GM19463 (cell line): Measurements from ENCODE around the gene POU3F1.
A peak's percentile ranks its signal among the peaks of the same experiment; 100 is the strongest.
"Not testable (repeated sequence)": the region's sequence is repeated elsewhere in the genome, so short reads cannot be mapped to it uniquely, and the experiment has no call there.

ENCODE experiments used
- ATAC-seq: cut with Tn5 transposase; IDR thresholded peaks from one replicate; pipeline ENCODE4 v1.9.1; 2021; ENCODE audit warnings: mild to moderate bottlenecking, moderate library complexity; ENCODE audit not compliant: unreplicated experiment

POU3F1 gene

DNA sequence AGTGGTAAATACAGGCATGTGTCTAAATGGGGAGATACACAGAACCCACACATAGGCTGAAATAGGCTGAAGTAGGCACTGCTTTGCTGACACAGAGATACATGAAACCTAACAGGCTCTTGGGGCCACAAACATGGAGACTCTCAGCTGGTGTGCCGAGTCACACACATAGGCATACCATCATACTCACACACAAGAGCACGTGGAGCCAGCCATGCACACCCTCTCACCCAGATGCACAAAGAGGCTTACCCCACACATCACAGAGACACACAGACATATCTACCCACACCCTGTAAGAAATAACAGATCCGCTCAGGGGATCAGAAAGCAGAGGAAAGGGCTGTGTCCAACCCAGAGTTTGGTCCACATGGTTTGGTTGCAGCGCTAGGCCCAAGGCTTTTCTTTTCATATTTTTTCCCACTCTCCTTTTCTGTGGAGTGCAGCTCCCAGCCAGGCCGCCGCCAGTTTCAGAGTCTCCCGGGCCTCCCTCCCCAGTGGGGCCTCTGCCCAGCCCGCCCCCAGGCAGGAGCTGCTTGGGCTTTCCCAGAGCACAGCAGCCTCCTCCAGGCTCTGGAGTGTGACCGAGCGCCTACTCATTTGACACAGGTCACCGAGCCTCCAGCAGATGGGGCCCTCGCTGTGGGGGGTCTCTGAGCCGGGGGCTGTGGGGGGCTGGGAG is 3.9 kb upstream of the POU3F1 start:
- ATAC-seq = no peak

DNA sequence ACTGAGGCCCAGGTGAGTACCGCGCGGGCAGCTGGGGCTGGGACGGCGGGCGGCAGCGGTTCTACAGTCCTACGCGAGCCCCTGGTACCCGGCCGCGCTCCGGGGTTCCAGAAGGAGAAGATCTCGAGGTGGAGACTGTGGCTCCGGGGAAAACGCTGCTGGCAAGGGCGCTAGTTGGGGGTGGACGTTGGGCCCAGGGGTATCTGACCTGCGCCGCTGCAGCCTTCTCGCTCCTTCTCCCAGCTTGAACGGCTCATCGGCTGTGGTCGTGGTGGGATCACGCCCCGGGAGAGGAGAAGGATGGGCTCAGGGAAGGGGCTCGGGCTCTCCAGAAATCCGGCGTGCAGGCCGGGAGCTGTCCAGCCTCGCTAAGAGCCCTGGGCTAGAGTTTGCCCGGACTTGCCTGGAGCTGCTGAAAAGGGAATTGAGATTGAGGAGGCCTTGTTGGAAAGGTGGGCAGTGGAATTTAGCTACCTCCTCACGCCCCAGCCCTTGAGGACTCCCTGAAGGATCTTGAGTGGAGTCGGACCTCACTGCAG is 1.1 kb upstream of the POU3F1 start:
- no peak for ATAC-seq

- ATAC-seq = peak; percentile 71
Measured at GRCh38 chr1:38046884-38047602, 450 bp upstream of the POU3F1 start.

DNA sequence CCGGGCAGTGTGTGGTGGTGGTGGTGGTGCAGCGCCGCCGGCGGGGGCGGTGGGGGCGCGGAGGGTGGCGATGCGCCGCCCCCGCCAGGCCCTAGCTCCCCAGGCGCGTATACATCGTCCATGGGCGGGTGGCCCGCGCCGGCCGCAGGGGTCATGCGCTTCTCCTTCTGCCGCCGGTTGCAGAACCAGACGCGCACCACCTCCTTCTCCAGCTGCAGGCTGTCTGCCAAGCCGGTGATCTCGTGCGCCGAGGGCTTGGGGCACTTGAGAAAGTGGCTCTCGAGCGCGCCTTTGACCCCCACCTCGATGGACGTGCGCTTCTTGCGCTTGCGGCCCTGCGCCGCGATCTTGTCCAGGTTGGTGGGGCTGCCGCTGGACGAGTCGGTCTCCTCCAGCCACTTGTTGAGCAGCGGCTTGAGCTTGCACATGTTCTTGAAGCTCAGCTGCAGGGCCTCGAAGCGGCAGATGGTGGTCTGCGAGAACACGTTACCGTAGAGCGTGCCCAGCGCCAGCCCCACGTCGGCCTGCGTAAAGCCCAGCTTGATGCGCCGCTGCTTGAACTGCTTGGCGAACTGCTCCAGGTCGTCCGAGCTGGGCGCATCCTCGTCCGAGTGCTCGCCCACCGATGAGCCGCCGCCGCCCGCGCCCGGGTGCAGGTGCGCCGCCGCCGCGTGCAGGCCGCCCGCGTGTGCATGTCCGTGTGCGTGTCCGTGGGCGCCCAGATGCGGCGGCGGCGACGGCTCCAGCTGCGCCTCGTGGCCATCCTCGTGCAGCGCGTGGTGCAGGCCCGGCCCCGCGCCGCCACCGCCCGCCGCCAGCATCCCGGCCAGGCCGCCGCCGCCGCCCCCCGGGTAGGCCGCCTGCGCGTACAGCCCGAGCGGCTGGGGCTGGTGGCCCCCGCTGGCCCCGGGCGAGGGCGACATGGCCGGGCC is 926 bp downstream of the POU3F1 start:
- ATAC-seq = no peak

- no peak for ATAC-seq
Measured at GRCh38 chr1:38044221-38045215, 2.1 kb downstream of the POU3F1 start.

GRCh38 chr1:38043036-38043747 is 3.4 kb downstream of the POU3F1 start:
- no peak for ATAC-seq

GRCh38 chr1:38041936-38042834 is 4.4 kb downstream of the POU3F1 start:
- no peak for ATAC-seq

DNA sequence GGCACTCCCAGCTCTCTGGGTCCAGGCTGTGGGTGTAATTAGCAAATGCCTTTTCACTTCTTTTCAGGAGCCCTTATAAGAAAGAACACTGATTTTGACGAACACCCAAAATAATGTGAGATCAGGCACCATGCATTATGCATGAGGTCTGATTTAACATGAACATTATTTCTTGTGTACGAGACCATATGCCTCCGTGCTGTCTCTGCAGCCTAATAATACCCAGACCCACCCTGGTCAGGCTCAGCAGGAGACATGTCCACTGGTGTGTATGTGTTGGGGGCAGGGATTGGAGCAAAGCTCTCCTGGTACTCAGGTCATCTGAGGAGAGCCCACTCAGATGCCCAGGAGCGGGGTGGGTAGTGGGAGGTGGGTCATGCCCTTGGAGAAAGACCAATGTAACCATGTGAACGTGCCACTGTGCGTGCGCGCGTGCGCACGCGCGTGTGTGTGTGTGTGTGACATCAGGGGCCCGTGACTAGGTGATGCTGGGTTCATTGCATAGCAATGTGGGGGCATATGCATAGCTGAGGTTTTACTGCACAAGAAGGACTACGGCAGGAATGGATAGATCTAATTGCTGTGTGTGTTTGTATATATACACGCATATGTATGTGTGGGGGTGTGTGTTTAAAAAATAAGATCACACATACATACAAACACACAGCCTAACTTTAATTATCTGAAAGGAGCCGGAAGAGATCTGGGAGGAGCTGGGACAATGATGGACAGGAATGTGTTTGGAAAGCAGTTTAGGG is 7.1 kb downstream of the POU3F1 start:
- ATAC-seq = no peak

DNA sequence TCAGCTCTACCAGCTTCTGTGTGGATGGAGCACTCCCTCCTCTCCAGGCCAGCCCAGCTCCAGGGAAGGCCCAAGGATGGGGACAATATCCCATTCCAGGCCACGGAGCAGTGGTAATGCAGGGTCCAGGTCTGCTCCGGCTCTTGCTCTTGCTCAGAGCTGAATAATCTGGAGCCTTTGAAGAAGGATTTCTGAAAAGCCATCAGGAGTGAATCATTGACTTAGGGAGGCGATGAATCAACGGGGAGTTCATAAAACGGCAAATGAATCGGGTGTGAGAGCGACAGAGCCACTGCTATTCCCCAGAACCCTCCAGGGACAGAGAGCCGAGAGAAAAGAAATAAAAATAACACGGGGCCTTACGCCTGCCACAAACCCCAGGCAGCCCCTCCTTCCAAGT is 7.7 kb downstream of the POU3F1 start:
- ATAC-seq = no peak

DNA sequence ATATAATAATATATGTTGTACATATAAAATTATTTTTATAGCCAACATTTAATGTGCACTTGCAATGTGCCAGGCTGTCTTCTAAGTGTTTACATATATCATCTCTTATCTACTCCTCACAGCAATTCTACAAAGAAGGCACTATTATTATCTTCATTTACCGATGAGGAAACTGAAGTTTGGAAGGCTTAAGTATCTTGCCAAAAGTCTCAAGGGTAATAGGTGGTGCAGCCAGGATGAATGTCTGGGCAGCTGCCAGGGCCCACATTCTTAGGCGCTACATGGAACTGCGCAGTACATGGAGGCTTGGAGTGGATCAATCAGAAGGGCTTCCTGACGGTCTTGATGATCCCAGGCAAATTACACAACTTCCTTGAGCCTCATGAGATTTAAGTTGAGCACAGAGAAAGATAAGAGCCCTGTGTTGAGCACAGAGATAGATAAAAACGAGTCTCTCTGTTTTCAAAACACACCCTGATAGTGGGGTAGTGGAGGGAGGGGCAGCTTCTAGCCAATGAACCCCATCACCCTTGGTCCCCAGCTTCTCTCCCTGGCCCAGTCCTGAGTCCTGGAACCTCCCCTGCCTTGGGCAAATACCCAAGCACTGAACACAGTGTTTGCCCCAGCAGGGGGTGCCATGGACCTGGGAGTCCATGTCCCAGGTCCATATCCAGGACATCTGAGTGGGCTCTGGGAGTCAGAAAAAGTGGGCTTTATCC is 9.2 kb downstream of the POU3F1 start:
- no peak for ATAC-seq

- ATAC-seq = no peak
Measured at GRCh38 chr1:38034871-38035270, 11.7 kb downstream of the POU3F1 start.

DNA sequence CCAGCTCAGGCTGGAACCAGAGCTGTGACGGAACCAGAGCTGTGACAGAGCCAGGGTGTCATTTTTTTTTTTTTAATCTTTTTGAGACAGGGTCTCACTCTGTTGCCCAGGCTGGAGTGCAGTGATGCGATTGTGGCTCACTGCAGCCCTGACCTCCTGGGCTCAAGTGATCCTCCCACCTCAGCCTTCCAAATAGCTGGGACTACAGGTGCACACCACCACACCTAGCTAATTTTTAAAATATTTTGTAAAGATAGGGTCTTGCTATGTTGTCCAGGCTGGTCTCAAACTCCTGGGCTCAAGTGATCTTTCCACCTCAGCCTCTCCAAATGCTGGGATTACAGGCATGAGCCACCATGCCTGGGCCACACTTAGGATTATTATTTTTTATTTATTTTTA is 13.6 kb downstream of the POU3F1 start:
- not testable (repeated sequence) for ATAC-seq

DNA sequence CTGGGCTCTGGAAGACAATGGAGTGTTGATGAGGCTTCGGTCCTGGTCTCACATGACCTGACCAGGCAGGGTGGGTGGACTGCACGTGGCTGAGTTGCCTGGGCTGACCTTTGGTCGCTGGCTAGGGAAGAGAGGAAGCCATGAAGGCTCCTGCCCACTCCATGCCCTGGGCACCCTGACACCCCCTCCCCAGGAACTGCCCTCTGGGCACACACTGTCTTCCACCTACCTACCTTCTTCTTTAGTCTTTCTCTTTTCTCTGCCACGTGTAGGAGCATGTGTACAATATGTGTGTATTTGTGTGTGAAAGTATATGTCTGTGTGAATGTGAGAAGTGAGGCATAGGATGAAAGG is 15.1 kb downstream of the POU3F1 start:
- no peak for ATAC-seq

GRCh38 chr1:38030596-38031512 is 15.7 kb downstream of the POU3F1 start:
- ATAC-seq = no peak

GRCh38 chr1:38029685-38030511 is 16.7 kb downstream of the POU3F1 start:
- ATAC-seq = peak; percentile 46
